HEK293 (cell line): ENCODE results near the gene PAQR7.

Experiments
- CTCF ChIP-seq: fragments of 450-650 bp; formaldehyde crosslinking; IDR thresholded peaks from 2 replicates; pipeline ENCODE4 v1.5.1; 2016; ENCODE audit warnings: missing biosample characterization, missing genetic modification characterization
- ZBTB20 ChIP-seq: fragments of 450-650 bp; formaldehyde crosslinking; IDR thresholded peaks from 2 replicates; pipeline ENCODE4 v1.5.1; 2016; ENCODE audit warnings: missing biosample characterization, missing genetic modification characterization
- ZBTB7A ChIP-seq: fragments of 450-650 bp; formaldehyde crosslinking; IDR thresholded peaks from 2 replicates; pipeline ENCODE4 v1.5.1; 2016; ENCODE audit warnings: low read depth, missing biosample characterization, missing genetic modification characterization
- ZNF23 ChIP-seq: fragments of 450-650 bp; formaldehyde crosslinking; IDR thresholded peaks from 2 replicates; pipeline ENCODE4 v1.5.1; 2016; ENCODE audit warnings: missing biosample characterization, missing genetic modification characterization, borderline replicate concordance
- ZNF266 ChIP-seq: fragments of 450-650 bp; formaldehyde crosslinking; IDR thresholded peaks from 2 replicates; pipeline ENCODE4 v1.5.1; 2016; ENCODE audit warnings: missing biosample characterization, missing genetic modification characterization, low read depth
- ZNF529 ChIP-seq: fragments of 450-650 bp; formaldehyde crosslinking; IDR thresholded peaks from 2 replicates; pipeline ENCODE4 v1.5.1; 2017; ENCODE audit warnings: missing genetic modification characterization, missing biosample characterization; ENCODE audit not compliant: insufficient replicate concordance

GRCh38 chr1:25896266-25896665 is 20.8 kb upstream of the PAQR7 start:
- TF ChIP-seq ZBTB20 (tag by site-specific recombination), result no peak
- no peak for TF ChIP-seq CTCF (tag by site-specific recombination)
- TF ChIP-seq ZBTB7A, result no peak
- TF ChIP-seq ZNF266, result no peak
- TF ChIP-seq ZNF529 (tag by site-specific recombination), result no peak
- TF ChIP-seq ZNF23 (tag by site-specific recombination), result no peak
